IPS-NIHi7 (cell line): ENCODE measurements around the gene CPNE4.

Source experiments
- DNase-seq: peaks from one replicate; pipeline ENCODE4 v3.0.0; 2012; ENCODE audit warnings: mixed read lengths; ENCODE audit errors: extremely low spot score

Gene CPNE4

DNA sequence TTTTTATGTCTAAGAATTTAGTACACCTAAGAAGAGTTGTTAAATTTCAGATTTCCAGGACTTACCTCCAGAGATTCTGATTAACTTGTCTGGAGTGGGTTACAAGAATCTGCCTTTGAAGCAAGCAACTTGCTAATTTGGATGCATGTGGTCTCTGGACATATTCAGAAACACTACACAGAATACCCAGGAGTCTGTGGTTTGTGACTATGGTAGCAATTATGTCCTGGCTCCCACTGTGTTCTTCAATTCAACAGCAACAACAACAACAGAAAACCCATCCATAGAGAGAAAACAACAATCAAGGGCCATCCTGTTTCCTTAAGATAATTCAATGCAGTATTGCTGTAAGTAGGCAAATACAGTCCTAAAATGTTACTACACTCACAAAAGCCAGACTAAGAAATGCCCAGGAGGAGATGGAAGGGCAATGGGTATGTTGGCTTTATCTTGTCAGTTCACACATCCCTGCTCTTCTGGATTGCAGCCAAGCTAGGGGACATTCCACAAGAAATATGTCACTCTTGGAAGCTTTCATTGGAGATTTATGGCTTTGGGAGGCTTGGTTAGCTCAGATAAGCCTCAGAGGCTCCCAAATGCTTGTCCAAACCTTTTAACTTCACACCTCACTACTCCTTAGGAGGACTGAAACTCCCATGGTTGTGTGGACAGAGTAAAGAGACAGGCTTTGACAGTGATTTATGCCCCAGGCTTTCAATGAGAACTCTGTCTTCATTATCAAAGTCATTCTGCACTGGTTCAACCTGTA lies 432.6 kb downstream of the CPNE4 start:
- DNase-seq = peak; percentile 19

- no peak for DNase-seq
Measured at GRCh38 chr3:131597816-131598215, 437.0 kb downstream of the CPNE4 start.

- DNase-seq = no peak
Measured at GRCh38 chr3:131596884-131597283, 437.9 kb downstream of the CPNE4 start.

DNA sequence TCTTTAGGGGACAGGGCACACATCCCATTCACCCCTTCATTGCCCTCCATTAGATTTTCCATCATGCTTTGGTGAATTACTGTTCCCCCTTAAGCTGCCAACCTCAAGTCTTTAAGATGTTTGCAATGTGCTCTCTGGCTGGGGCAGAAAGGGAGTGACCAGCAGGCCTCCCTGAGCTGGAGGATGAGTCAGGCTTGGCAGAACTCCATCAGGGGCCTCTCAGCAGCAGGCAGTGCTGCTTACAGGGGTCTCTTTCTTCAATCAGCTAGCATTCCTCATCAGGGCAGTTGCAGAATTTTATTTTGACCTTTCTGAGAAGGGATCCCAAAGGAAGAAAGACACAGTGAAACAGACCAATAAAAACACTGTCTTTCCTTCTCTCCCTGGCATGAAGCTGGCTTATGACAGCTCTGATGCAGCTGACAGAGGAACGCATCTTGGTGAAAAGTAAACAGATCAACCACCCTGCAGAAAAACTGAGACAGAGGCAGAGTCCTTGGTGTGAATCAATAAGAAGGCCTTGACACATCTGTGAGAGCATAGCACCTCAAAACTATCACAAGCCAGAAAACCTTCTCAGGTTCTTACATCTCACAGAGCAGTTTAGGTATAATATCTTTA lies 443.3 kb downstream of the CPNE4 start:
- peak; percentile 22 for DNase-seq

GRCh38 chr3:131586277-131586676 lies 448.5 kb downstream of the CPNE4 start:
- DNase-seq = no peak

- DNase-seq = no peak
Measured at GRCh38 chr3:131582438-131582837, 452.4 kb downstream of the CPNE4 start.

- peak; percentile 41 for DNase-seq
Measured at GRCh38 chr3:131568460-131568859, 466.4 kb downstream of the CPNE4 start.

DNA sequence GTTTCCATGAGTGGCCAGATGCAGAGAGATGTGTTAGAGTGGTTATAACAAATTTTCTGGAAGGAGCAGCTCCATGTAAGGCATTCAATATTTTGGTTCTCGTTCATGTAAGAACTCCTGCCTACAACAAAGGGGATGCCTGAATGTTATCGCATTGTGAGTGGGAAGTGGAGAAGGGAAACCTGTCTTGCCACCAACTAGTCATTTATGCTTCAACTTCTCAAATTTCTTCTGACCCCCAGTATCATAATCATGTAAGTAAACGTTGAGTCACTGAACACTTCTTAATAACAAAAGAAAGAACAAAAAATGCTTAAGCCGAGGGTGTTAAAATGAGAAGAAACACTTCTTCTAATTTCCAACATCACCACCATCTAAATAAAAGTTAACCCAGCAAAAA lies 470.0 kb downstream of the CPNE4 start:
- no peak for DNase-seq

DNA sequence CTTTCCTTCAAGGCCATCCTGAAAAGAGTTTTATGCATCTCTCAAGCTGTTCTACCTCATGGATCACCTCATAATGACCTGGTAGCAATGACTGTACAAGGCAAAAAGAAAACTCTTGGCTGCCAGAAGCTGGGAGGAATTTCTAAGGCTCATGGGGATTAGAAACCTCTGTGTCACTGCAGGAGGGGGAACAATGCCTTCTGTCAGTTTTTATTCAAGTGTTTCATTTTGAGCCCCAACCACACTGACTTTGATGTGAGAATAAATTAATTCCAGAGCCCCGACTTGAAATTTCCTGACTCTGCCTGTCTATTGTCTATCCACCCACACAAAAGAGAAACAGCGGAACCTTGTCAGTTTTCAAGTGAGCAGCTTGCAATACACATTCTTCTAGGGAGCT lies 473.3 kb downstream of the CPNE4 start:
- no peak for DNase-seq

GRCh38 chr3:131560795-131561194 lies 474.0 kb downstream of the CPNE4 start:
- DNase-seq = no peak

DNA sequence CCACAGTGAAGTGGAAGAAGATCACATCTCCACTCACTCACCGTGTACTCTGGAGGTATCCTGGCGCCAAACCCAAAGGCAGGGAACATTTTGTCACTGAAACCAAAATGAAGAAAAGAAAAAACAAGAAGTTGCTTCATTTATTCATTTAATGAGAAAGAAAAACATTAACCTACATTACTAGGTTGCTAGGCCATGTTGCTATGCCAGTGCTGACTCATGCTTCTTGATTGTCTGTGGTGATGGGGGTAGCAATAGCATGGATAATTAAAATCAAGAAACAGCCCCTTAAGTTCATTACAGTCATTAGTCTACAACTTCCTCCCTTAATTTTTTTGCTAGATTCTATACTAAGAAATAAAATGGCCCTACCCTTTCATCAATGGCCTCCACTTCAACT lies 479.4 kb downstream of the CPNE4 start:
- no peak for DNase-seq

DNA sequence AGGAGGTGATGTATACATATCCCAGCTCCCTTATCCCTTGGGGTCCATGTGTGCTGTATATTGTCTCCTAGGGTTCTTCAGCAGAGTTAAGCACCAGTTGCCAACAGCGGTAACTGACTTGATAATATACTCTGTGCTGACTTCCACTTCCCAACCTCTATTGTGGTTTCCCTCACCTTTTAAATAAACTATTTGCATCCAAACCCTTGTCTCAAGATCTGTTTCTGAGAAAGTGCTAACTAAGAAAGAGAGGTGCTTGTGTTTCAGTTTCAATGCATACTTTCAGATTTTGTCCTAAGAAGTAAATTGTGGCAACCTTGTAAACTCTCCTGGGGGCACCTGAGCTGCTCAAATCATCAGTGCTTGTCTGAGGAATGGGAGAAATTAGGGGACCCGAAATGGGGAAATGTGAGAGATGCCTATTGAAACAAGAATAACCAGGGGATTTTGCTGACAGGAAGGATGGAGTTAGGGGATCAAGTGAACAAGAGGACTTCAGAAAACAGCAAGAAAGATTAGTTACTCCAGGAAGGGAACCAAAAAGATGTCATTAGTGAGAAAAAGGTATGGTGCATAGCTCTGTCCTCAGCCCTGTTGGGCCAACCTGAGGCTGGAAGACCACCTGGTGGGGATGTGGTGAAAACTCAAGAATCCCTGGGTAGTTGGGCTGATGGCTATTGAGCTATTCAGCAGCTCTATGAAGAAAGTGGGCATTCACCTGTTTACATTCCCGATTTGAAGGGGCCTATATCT lies 481.1 kb downstream of the CPNE4 start:
- DNase-seq = no peak

- DNase-seq = no peak
Measured at GRCh38 chr3:131551761-131552160, 483.1 kb downstream of the CPNE4 start.

GRCh38 chr3:131550562-131551465 lies 484.0 kb downstream of the CPNE4 start:
- no peak for DNase-seq

DNA sequence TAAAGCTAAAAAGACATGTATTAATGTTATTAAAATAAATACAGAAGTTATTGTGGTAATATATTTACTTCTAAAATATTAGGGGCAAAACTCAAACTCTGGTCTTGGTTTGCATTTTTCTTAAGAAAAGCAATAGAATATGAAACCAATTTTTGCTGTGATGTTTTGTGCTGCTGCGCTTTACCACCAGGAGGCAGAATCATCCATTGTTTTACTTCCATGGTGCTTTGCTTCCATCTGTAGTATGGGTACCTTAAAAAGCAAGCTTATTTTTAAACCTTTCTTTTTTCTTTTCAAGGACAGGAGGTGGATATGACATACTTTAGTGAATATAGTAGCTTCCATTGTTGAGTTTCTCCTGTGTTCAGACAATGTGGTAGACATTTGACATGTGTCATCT lies 485.5 kb downstream of the CPNE4 start:
- no peak for DNase-seq

GRCh38 chr3:131547585-131547984 lies 487.2 kb downstream of the CPNE4 start:
- DNase-seq = no peak

DNA sequence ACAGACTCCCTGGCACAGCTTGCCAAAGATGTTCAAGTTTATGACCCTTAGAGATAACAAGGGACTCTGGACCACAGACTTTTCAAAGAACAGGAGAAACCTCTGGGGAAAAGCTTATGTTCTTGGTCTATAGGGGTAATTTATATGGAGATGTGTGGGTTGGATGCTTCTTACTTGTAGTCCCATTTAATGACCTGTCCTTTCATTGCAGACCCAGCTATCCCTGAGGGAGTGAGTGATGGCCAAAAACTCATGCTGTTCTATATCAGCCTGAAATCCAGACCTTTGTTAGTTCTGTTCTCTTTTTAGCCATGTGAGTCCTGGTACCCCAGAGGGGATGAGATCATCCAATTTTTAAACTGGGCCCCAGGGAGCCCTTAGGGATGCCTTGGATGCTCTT lies 488.4 kb downstream of the CPNE4 start:
- no peak for DNase-seq

DNA sequence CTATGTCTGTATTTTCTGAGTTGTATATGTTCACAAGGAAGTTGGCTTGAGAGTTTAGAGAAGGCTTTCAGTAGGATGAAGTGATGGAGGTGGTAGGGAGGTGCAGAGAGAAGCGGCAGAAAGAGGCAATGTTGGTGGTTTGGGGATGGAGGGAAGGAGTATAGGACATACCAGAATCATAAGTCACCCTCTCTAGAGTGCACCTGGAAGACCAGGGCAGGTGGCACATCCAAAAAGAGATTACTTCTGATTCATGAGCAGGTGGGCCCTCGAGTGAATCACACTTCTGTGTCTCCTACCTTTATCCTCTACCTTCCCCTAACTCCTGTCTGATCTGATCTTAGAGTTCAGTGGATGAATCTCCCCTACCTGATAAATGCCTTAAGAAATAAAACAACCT lies 490.3 kb downstream of the CPNE4 start:
- DNase-seq = no peak

GRCh38 chr3:131543714-131544113 lies 491.1 kb downstream of the CPNE4 start:
- DNase-seq = no peak

DNA sequence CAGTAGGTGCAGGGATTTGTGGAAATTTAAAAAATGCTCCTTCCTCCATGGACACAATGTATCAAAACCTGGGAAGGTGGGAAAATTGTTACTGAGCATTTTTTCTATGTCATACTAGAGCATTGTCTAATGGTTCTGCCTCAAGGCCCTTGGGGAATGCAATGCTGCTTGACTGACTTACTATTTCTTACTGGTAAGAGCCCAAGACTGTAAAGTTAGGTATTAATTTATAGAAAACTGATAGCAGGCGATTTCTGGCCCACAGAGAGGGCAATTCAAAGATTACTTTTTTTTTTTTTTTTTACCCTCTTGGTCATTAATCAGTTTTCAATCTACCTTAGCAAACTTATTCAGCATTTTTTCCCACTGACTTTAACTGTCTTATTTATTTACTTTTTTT lies 493.5 kb downstream of the CPNE4 start:
- no peak for DNase-seq

GRCh38 chr3:131540821-131541220 lies 494.0 kb downstream of the CPNE4 start:
- no peak for DNase-seq

GRCh38 chr3:131540143-131540542 lies 494.7 kb downstream of the CPNE4 start:
- DNase-seq = no peak
